NCI-H2107 treated with DMSO at 0.1 percent for 48 hours (cell line): ENCODE results near the gene CHST8.

Experiments
- DNase-seq: peaks from one replicate; lab custom pipeline; 2025; ENCODE audit not compliant: unreplicated experiment; lab: John Stamatoyannopoulos, UW

CHST8 gene

GRCh38 chr19:33706631-33707030, 84.9 kb downstream of the CHST8 start:
- no peak for DNase-seq

GRCh38 chr19:33712268-33712667, 90.5 kb downstream of the CHST8 start:
- no peak for DNase-seq

DNA sequence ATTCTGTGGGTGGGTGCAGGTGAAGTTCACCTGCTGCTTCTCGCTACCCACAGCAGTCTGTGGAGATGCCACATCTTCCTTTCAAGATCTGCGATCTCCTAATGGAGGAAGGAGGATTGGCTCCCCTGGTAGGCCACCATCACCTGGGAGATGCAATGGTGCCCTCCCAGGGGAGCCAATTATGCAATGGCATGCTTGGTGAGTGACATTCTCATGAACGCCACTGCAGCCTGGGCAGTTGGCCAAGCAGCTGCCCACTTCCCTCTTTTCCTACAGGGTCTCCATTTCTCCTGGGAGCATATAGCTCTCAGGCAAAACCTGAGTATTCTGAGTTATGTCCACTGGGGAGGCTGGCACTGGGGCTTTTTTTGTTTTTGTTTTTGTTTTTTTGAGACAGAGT, 91.4 kb downstream of the CHST8 start:
- no peak for DNase-seq

- DNase-seq = no peak
These were observed 92.4 kb downstream of the CHST8 start for GRCh38 chr19:33714149-33714548.

DNA sequence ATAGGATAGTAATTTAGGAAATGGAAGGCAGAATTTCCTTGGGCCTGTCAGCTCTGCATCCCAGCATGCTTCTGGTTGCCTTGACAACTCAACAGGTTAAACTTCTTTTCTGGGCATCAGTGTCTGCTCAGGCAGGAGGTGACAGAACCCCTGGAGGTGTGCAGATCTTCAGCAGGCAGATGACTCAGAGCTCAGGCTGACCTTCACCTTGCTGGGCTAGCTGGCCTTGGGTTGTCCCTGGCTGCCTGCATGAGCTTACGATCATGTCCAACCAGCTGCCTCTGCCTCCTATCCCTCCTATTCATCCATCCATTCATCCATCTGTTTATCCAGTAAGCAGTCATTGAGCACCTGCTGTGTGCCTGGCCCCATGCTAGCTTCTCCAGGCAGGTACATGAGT, 93.7 kb downstream of the CHST8 start:
- no peak for DNase-seq

DNA sequence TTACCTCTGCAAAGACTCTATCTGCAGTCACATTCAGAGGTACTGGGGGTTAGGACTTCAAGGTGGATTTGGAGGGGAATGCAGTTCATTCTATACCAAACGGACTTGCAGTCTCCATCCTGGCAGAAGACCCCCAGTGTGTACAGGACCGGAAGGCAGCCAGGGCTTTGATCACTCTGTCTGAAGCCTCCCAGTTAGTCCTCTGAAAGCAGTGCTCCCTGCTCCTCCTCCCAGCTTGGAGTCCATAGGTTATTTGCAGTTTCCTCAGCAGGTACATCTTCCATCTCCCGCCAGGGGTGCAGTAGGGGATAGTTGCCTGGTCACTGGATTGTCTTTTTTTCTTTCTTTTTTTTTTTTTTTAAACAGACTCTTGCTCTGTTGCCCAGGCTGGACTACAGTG, 96.1 kb downstream of the CHST8 start:
- DNase-seq = no peak

DNA sequence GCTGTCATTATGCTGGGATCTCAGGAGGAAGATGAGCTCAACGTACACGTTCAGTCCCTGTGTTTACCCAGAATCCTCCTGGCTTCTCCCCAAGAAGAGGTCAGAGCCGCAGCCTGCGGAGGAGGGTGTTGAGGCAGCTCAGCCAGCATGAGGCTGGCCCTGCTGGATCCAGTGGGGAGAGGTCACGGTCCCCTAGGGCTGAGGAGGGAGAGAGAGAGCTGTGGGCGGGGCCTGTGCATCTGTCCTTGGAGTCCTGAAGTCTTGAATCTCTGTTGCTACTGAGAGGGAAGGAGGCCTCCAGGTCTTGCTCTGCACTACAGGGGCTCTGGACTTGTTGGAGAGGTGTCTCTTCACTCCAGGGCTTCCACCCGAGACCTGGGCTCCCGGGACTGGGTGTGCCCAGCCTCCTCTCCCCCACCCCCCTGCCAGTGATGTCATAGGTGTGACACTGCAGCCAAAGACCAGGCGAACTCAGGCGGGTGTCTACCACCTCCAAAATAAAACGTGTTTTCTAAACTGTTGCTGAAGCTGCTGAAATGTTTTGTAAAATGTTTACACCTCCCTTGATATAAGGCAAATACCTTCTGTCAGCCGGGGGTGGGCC, 97.0 kb downstream of the CHST8 start:
- DNase-seq = no peak

GRCh38 chr19:33719366-33720154, 97.8 kb downstream of the CHST8 start:
- no peak for DNase-seq

DNA sequence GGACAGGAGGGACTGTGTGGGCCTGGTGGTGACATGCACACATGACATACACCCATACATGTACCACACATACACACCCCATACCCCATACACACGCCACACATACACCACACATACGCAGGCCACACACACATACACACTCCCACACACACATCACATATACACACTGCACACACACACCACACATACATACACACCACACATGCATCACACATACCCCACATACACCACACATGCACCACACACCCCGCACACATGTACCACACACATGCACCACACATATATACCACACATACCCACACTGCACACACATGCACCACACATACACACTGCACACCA, 98.4 kb downstream of the CHST8 start:
- DNase-seq = no peak

DNA sequence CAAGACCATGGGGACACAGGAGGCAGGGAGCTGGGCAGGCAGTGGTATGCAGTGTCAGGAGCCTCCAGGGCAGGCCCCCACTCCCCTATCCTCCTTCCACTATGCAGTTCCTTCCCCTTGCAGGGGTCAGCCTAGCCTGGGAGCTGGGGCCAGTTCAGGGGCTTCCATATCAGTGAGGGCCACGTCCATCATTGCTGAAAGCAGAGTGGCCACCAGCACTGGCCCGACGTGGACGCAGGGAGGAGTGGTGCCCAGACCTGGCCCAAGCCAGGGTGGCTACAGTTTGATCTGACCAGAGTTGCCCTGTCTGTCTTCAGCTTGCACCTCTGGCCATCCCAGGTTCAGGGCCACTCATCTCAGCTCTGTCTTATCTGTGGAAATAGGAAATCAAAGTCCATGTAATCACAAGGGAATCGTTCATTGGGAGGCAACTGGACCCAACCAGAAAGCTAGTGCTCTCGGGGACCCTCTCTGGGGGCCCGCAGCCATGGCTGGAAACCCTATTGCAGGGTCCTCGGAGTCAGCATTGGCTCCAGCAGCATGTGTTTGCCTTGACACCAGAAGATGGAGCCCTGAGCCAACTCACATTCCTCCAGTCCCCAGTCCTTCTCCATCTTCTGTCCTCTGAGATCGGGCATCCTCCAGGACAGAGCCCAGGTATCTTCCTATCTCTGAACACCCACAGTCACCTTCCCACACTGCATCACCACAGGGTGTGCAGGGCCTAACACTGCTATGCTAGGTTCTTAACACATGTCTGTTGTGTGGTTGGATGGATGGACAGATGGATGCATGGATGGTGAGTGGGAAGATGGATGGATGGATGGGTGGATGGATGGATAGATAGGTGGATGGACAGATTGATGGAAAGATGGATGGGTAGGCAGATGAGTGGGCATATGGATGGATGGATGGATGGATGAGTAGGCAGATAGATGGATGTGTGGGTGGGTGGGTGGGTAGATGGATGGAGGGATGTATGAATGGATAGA, 99.2 kb downstream of the CHST8 start:
- DNase-seq = no peak

GRCh38 chr19:33721735-33722297, 100.1 kb downstream of the CHST8 start:
- DNase-seq = no peak

DNA sequence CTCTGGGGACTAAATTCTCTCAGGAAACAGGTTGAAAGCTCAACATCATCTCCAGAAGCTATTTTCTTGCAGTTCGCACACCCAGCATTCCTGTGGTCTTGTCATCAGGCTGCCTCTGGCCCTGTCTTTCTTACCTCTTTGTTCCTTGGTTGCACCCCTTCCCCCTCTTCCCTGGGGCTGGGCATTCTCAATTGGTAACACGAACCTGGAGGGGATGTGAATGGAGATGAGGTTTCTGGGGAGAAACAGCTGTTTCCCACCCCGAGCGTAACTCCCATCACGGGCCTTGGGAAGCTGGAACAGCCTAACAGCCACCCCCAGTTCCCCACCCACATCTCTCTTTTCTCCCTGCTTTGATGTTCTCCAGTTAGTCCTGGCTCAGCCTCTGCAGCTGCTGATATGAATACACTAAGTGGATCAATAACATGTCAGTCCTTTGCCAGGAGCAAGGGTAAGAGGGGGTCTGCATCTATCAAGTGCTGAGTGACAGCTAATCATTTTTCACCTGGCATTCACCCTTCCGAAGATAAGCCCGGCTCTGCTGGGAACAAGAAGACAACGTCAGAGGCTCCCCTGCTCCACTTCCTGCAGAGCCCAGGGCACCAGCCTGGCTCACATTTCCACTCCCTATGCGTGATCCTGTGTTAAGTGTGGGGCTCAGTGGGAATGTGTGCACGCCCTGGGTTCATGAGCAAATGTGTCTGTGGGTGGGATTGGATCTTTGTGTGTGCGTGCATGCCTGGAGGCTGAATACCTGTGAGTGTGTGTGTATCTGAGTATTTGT, 100.9 kb downstream of the CHST8 start:
- DNase-seq = no peak

DNA sequence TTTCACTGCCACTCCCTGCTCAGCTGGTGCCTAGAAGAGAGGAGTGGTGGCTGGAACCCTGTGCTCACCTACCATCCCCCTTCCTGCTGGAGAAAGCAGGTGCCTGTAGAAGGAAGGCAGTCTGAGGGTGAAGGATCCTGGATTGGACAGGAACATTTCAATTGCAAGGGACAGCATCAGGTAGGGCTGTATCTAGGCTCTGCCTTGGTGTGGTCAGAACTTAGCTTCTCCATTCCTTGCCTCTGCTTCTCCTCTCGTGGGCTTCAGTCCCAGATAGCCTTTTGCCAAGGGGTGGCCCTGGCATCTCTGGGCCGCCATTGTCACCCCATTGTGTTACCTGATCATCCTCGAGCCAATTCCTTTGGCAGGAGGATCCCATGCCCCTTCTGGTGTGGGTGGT, 101.8 kb downstream of the CHST8 start:
- no peak for DNase-seq

GRCh38 chr19:33724021-33724720, 102.4 kb downstream of the CHST8 start:
- DNase-seq = no peak

DNA sequence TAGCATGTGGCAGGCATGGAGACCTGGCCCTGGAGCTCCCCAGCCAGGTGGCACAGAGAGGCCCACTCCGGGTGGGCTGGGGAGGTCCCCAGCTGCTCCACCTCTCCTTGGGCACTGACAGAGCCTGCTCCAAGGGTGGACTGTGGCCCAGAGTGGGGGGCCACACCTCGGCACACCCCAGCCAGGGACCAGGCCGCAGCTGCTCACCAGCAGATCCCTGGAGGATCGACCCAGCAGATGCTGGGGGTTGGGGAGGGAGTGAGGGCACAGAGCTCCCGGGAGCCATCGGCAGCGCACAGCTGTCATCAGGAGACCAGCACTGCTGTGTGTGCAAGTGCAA, 102.9 kb downstream of the CHST8 start:
- DNase-seq = no peak

GRCh38 chr19:33725567-33725966, 103.8 kb downstream of the CHST8 start:
- DNase-seq = no peak

DNA sequence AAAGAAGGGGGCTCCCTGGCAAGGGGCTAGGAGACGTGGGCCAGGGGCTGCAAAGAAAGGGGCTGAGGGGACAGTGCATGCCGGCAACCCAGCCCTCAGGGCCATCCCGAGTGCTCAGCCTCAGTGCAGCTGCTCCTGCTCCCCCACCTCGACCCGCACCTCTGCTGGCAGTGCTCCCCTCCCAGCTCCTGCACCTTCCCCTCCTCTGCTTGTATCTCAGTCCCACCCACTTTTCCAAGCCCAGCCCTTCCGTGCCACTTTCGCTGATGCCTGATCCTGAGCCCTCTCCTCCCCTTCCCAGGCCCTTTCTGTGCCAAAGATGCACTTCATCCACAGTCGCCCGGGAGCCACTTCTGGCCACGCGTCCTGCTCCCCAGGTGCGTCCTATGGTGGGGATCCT, 105.0 kb downstream of the CHST8 start:
- no peak for DNase-seq

DNA sequence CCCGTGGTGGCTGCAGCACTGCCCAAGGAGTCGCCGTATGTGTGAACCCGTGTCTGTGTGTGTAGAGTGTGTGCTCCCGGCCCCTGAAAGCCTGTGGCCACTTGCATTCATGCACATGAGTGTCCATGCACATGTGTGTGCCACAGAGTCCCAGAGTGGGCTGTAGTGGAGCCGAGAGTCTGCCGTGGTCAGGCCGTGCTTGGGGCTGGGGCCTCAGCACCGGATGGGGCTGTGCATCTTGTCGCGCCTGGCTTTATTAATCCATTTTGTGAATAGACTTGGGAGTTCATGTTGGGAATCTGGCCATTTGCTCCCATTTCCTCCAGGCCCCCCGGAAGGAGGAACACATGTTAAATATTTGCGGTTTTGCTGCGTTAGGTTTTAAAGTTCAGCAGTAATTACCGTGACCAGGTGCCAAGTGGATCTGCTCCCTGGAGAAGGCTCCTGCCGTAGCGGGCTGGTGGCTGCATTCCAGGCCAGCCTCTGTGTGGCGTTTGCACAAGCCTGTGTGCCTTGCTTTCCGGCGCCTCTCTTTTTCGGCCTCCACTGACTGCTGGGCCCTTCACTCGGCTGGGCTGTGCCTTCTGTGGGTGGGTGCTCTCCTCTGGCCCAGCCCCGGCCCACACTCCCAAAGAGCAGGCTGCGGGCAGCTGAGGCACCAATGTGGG, 105.7 kb downstream of the CHST8 start:
- no peak for DNase-seq

GRCh38 chr19:33728141-33728540, 106.4 kb downstream of the CHST8 start:
- no peak for DNase-seq
